HG02571 (cell line): ENCODE results near the gene CECR2.
"Not testable (repeated sequence)": the region's sequence is repeated elsewhere in the genome, so short reads cannot be mapped to it uniquely, and the experiment has no call there.

ENCODE experiments used
- ATAC-seq: cut with Tn5 transposase; IDR thresholded peaks from one replicate; pipeline ENCODE4 v1.9.1; 2021; ENCODE audit warnings: mild to moderate bottlenecking, moderate library complexity; ENCODE audit not compliant: unreplicated experiment

The CECR2 gene

GRCh38 chr22:17493419-17493981, 124.2 kb downstream of the CECR2 start:
- ATAC-seq = no peak

- no peak for ATAC-seq
These were observed 127.6 kb downstream of the CECR2 start for GRCh38 chr22:17496841-17497240.

- ATAC-seq = no peak
These were observed 132.5 kb downstream of the CECR2 start for GRCh38 chr22:17501679-17502285.

GRCh38 chr22:17508110-17508509, 138.8 kb downstream of the CECR2 start:
- no peak for ATAC-seq

- ATAC-seq = no peak
These were observed 143.7 kb downstream of the CECR2 start for GRCh38 chr22:17512960-17513359.

- ATAC-seq = no peak
These were observed 144.4 kb downstream of the CECR2 start for GRCh38 chr22:17513612-17514011.

GRCh38 chr22:17514084-17514483, 144.8 kb downstream of the CECR2 start:
- no peak for ATAC-seq

- no peak for ATAC-seq
These were observed 149.1 kb downstream of the CECR2 start for GRCh38 chr22:17518406-17518805.

GRCh38 chr22:17521971-17522370, 152.7 kb downstream of the CECR2 start:
- ATAC-seq = not testable (repeated sequence)

- no peak for ATAC-seq
These were observed 154.7 kb downstream of the CECR2 start for GRCh38 chr22:17523925-17524324.

- ATAC-seq = no peak
These were observed 167.0 kb downstream of the CECR2 start for GRCh38 chr22:17536269-17536668.

- ATAC-seq = no peak
These were observed 167.9 kb downstream of the CECR2 start for GRCh38 chr22:17537155-17537554.

GRCh38 chr22:17540481-17540880, 171.2 kb downstream of the CECR2 start:
- no peak for ATAC-seq

GRCh38 chr22:17541476-17541875, 172.2 kb downstream of the CECR2 start:
- no peak for ATAC-seq

- ATAC-seq = no peak
These were observed 173.2 kb downstream of the CECR2 start for GRCh38 chr22:17542452-17542851.

GRCh38 chr22:17548010-17548755, 178.9 kb downstream of the CECR2 start:
- ATAC-seq = no peak

- ATAC-seq = no peak
These were observed 179.4 kb downstream of the CECR2 start for GRCh38 chr22:17548756-17549035.

- no peak for ATAC-seq
These were observed 179.9 kb downstream of the CECR2 start for GRCh38 chr22:17549183-17549582.

GRCh38 chr22:17549655-17550054, 180.4 kb downstream of the CECR2 start:
- no peak for ATAC-seq

GRCh38 chr22:17552737-17553136, 183.5 kb downstream of the CECR2 start:
- no peak for ATAC-seq

- ATAC-seq = no peak
These were observed 185.6 kb downstream of the CECR2 start for GRCh38 chr22:17554814-17555213.

- no peak for ATAC-seq
These were observed 189.9 kb downstream of the CECR2 start for GRCh38 chr22:17559188-17559587.
